ENCODE data around the gene RIBC2. TPM values are rescaled to one million over a fixed set of nuclear protein-coding genes. Genes with fewer than 3 reads are reported as not detected.

Gene RIBC2
- polyA plus RNA-seq, 1 donor (not counting 4 experiments of a cell fraction or from before 2014, with no cell fraction given) = 0.12 TPM

GRCh38 chr22:45420011-45420410 lies 6.5 kb downstream of the RIBC2 start:
- no peak for FAIRE-seq
- Histone ChIP-seq H3K9me3 (ENCODE audit: control insufficient read depth, low read depth, low read length) (no peaks in the 10 kb centered on the region), H3K4me3 (ENCODE audit: control insufficient read depth in 2 of 3, extremely low read depth in 1 of 3, insufficient read depth in 2 of 3, low read depth in 1 of 3, low read length in 3 of 3) (no peak overlapping the region), H3K4me1 (ENCODE audit: control insufficient read depth, extremely low read depth, insufficient read depth, low read length) (no peaks in the 10 kb centered on the region), H4K20me1 (ENCODE audit: control insufficient read depth, extremely low read depth, insufficient read depth, low read length) (no peaks in the 10 kb centered on the region), H3K9ac (ENCODE audit: control insufficient read depth, extremely low read depth, insufficient read depth, low read length) (no peak overlapping the region), H2AFZ (ENCODE audit: control insufficient read depth, low read length) (no peak overlapping the region), H3K9me1 (ENCODE audit: control insufficient read depth, extremely low read depth, insufficient read depth, low read length) (no peaks in the 10 kb centered on the region), H3K36me3 (ENCODE audit: control insufficient read depth in 2 of 2, extremely low read depth in 1 of 2, insufficient read depth in 2 of 2, low read length in 2 of 2) (no peaks in the 10 kb centered on the region), H3K27ac (ENCODE audit: control insufficient read depth, insufficient read depth, low read length) (no peak overlapping the region), H3K27me3 (ENCODE audit: control insufficient read depth, extremely low read depth, insufficient read depth, low read length) (no peaks in the 10 kb centered on the region), H3K4me2 (ENCODE audit: control insufficient read depth, extremely low read depth, insufficient read depth, low read depth, low read length) (no peak overlapping the region), H3K79me2 (ENCODE audit: control insufficient read depth, insufficient read depth, low read length) (no peaks in the 10 kb centered on the region)
- dilution Hi-C loops (cut with MboI; ENCODE audit: extremely low pct_ligation_motif_present, low sequenced_read_pairs) = no loop called here
- no peak for TF ChIP-seq EZH2 (IDR thresholded peaks at IDR 0.05; ENCODE audit: low read length)
- TF ChIP-seq CTCF (optimal IDR thresholded peaks at IDR 0.05 in 1 of 3, IDR thresholded peaks at IDR 0.05 in 1 of 3, conservative IDR thresholded peaks at IDR 0.05 in 1 of 3; ENCODE audit: extremely low read depth in 1 of 3, insufficient read depth in 2 of 3, low read length in 3 of 3) = no peak
- no peak for DNase-seq (ENCODE audit: low read depth, low spot score)

- Histone ChIP-seq H3K4me1 (ENCODE audit: control insufficient read depth, extremely low read depth, insufficient read depth, low read length) (no peaks in the 10 kb centered on the region), H3K36me3 (ENCODE audit: control insufficient read depth in 2 of 2, extremely low read depth in 1 of 2, insufficient read depth in 2 of 2, low read length in 2 of 2) (no peaks in the 10 kb centered on the region), H3K9ac (ENCODE audit: control insufficient read depth, extremely low read depth, insufficient read depth, low read length) (no peak overlapping the region), H3K27me3 (ENCODE audit: control insufficient read depth, extremely low read depth, insufficient read depth, low read length) (no peaks in the 10 kb centered on the region), H3K9me1 (ENCODE audit: control insufficient read depth, extremely low read depth, insufficient read depth, low read length) (no peaks in the 10 kb centered on the region), H3K4me2 (ENCODE audit: control insufficient read depth, extremely low read depth, insufficient read depth, low read depth, low read length) (no peak overlapping the region), H3K79me2 (ENCODE audit: control insufficient read depth, insufficient read depth, low read length) (no peaks in the 10 kb centered on the region), H3K27ac (ENCODE audit: control insufficient read depth, insufficient read depth, low read length) (no peak overlapping the region), H2AFZ (ENCODE audit: control insufficient read depth, low read length) (no peak overlapping the region), H3K4me3 (ENCODE audit: control insufficient read depth in 2 of 3, extremely low read depth in 1 of 3, insufficient read depth in 2 of 3, low read depth in 1 of 3, low read length in 3 of 3) (no peak overlapping the region), H4K20me1 (ENCODE audit: control insufficient read depth, extremely low read depth, insufficient read depth, low read length) (no peaks in the 10 kb centered on the region), H3K9me3 (ENCODE audit: control insufficient read depth, low read depth, low read length) (no peaks in the 10 kb centered on the region)
- dilution Hi-C loops (cut with MboI; ENCODE audit: extremely low pct_ligation_motif_present, low sequenced_read_pairs) = no loop called here
- DNase-seq (ENCODE audit: low read depth, low spot score) = no peak
- no peak for FAIRE-seq
- no peak for TF ChIP-seq EZH2 (IDR thresholded peaks at IDR 0.05; ENCODE audit: low read length)
- no peak for TF ChIP-seq CTCF (optimal IDR thresholded peaks at IDR 0.05 in 1 of 3, IDR thresholded peaks at IDR 0.05 in 1 of 3, conservative IDR thresholded peaks at IDR 0.05 in 1 of 3; ENCODE audit: extremely low read depth in 1 of 3, insufficient read depth in 2 of 3, low read length in 3 of 3)
Observed at GRCh38 chr22:45420539-45420938, 7.0 kb downstream of the RIBC2 start.

All from keratinocyte (primary cell).